Peyer's patch (tissue), 4 donors: ENCODE results near the gene CHSY3. TPM values are rescaled to one million over a fixed set of nuclear protein-coding genes. Genes with fewer than 3 reads are reported as not detected.

ENCODE experiments used
- DNase-seq, 3 donors: peaks; one replicate each; pipeline ENCODE4 v3.0.0-alpha.2; 2017 to 2019
- H3K27ac ChIP-seq, 4 donors: fragments of 200-600 bp; sonication (generic); one replicate each; pipeline ENCODE4 v1.5.1; 2016 to 2019
- H3K27me3 ChIP-seq, 2 donors: fragments of 200-600 bp; sonication (generic); one replicate each; pipeline ENCODE4 v1.5.1; 2019
- H3K36me3 ChIP-seq, 3 donors: fragments of 200-600 bp; sonication (generic); one replicate each; pipeline ENCODE4 v1.5.1; 2016 to 2019
- H3K4me1 ChIP-seq, 4 donors: fragments of 200-600 bp; sonication (generic); one replicate each; pipeline ENCODE4 v1.5.1; 2016 to 2019
- H3K4me3 ChIP-seq, 4 donors: fragments of 200-600 bp; sonication (generic); 1 replicate in 3 of 4; 2 replicates in 1 of 4; pipeline ENCODE4 v1.5.1; 2016 to 2019; ENCODE audit warnings: mild to moderate bottlenecking in 1 of 4
- H3K9me3 ChIP-seq, 4 donors: fragments of 200-600 bp; sonication (generic); one replicate each; pipeline ENCODE4 v1.5.1; 2016 to 2019; ENCODE audit warnings: mild to moderate bottlenecking in 1 of 4
- CTCF ChIP-seq, 6 experiments: fragments of 450-650 bp in 4 of 6; fragments of 200-600 bp in 2 of 6; sonication (generic) in 1 of 6; IDR thresholded peaks; one replicate each; pipeline ENCODE4 v1.5.1; 2017 to 2019; ENCODE audit warnings: antibody characterized with exemption in 6 of 6, mild to moderate bottlenecking in 3 of 6, moderate library complexity in 1 of 6
- POLR2A ChIP-seq, 2 donors: fragments of 450-650 bp; IDR thresholded peaks; one replicate each; pipeline ENCODE4 v1.5.1; 2017; ENCODE audit warnings: antibody characterized with exemption in 2 of 2, mild to moderate bottlenecking in 2 of 2, moderate library complexity in 2 of 2
- total RNA-seq, 4 donors: library from RNA; depleted of rRNA; stranded (reverse); fragments of >200 nt; gene quantifications; one replicate each; pipeline ENCODE4 v1.1.0, GENCODE V29; 2016

CHSY3 gene
- total RNA-seq, 4 donors from 2014 or later: 0.35 to 2.5 (median 1.4) TPM

DNA sequence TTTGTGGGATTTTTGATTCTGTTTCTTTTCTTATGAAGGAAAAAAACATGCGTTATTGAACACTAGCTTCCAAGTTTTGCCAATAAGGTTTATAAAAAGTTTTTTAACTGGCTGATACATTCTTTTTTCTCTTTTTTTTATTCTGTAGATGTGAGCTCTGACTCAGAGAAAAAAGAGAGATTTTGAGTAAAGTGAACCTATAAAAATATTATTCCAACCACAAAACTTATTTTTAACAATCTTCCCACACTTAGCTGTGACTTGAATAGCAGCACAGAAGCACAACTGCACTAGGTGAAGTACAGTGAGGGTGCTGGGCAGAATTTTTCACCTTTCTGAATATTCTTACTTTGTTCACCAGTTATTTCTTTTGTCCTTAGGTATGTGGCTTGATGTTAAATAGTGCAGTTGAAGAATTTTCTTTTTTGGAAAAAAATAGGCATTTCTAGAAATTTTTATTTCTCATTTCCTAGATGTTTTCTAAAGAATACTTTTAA lies 41.6 kb downstream of the CHSY3 start:
- no peak overlapping the region for H3K27ac ChIP-seq

DNA sequence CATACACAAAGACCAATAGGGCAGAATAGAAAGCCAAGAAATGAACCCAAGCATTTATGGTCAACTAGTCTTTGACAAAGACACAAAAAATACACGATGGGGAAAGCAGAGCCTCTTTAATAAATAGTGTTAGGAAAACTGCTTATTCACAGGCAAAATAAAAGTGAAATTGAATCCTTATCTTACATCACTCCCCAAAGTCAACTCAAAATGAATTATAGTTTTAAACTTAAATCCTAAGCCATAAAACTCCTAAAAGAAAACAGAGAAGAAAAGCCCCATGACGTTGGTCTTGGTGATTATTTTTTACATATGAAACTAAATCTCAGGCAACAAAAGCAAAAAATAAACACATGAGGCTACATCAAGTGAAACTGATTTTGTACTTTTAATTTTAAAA lies 46.8 kb downstream of the CHSY3 start:
- Histone ChIP-seq H3K27me3 (no peaks in the 10 kb centered on the region), H3K9me3 (no peaks in the 10 kb centered on the region), H3K36me3 (no peaks in the 10 kb centered on the region), H3K4me3 (no peak overlapping the region), H3K27ac (no peak overlapping the region), H3K4me1 (no peaks in the 10 kb centered on the region)
- no peak for DNase-seq
- no peak for TF ChIP-seq POLR2A (IDR thresholded peaks at IDR 0.05)
- no peak for TF ChIP-seq CTCF (IDR thresholded peaks at IDR 0.05)

More for the DNA sequence above, 41.6 kb downstream of the CHSY3 start:
- H3K4me3 ChIP-seq: no peak overlapping the region
- DNase-seq: no peak
- TF ChIP-seq CTCF (IDR thresholded peaks at IDR 0.05): no peak
- TF ChIP-seq POLR2A (IDR thresholded peaks at IDR 0.05): no peak
- no peaks in the 10 kb centered on the region for H3K9me3 ChIP-seq
- H3K36me3 ChIP-seq: no peaks in the 10 kb centered on the region
- H3K4me1 ChIP-seq: no peaks in the 10 kb centered on the region
- no peaks in the 10 kb centered on the region for H3K27me3 ChIP-seq

GRCh38 chr5:129958581-129958980 lies 54.3 kb downstream of the CHSY3 start:
- Histone ChIP-seq H3K4me3 (no peak overlapping the region), H3K4me1 (no peaks in the 10 kb centered on the region), H3K27me3 (no peaks in the 10 kb centered on the region), H3K9me3 (no peaks in the 10 kb centered on the region), H3K36me3 (no peaks in the 10 kb centered on the region), H3K27ac (no peak overlapping the region)
- no peak for DNase-seq
- TF ChIP-seq CTCF (IDR thresholded peaks at IDR 0.05) (no peak), POLR2A (IDR thresholded peaks at IDR 0.05) (no peak)

DNA sequence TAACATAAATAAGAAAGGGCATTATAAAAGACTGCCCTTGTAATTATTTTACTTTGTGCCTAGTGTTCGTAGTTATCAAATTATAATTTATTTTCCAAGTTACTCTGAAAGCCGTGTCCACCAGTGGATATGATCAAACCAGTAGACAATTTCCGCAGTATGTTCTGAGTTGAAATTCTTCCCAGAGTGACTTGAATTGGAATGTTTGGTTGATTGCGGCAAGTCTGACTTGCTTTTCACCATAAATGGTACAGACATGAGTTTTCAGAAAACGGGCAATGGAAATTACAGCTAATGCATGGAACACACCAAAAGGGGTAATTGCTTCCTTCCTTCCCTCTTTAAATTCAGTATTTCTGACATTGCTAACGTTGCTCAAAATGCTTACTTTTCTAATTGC lies 56.6 kb downstream of the CHSY3 start:
- no peak for DNase-seq
- TF ChIP-seq POLR2A (IDR thresholded peaks at IDR 0.05) (no peak), CTCF (IDR thresholded peaks at IDR 0.05) (no peak)

GRCh38 chr5:129962506-129962905 lies 58.2 kb downstream of the CHSY3 start:
- no peaks in the 10 kb centered on the region for H3K36me3 ChIP-seq
- TF ChIP-seq CTCF (IDR thresholded peaks at IDR 0.05) (no peak), POLR2A (IDR thresholded peaks at IDR 0.05) (no peak)
- H3K4me1 ChIP-seq: no peaks in the 10 kb centered on the region
- H3K27ac ChIP-seq: no peak overlapping the region
- no peaks in the 10 kb centered on the region for H3K27me3 ChIP-seq
- DNase-seq: no peak
- no peak overlapping the region for H3K4me3 ChIP-seq
- no peaks in the 10 kb centered on the region for H3K9me3 ChIP-seq

More for the DNA sequence above, 56.6 kb downstream of the CHSY3 start:
- Histone ChIP-seq H3K4me1 (no peaks in the 10 kb centered on the region), H3K27me3 (no peaks in the 10 kb centered on the region), H3K36me3 (no peaks in the 10 kb centered on the region), H3K4me3 (no peak overlapping the region), H3K27ac (no peak overlapping the region), H3K9me3 (no peaks in the 10 kb centered on the region)

DNA sequence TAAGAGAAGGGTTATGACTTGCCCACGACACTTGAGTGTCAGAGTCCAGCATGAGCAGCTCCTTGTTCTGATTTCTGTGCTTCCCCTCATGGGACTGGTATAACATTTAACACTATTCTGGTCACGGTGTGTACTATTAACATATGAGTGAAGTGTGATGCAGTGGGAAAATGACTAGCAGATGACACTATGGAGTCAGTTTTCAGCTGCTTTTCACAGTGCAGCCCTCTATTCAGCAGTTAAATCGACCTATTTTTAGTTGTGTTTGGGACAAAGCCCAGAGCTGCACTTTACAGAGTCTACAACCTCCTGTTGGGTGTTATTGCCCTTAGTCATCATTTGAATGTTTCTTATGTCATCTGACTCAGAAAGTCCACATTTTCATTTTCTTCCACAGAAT lies 59.1 kb downstream of the CHSY3 start:
- Histone ChIP-seq H3K27ac (no peak overlapping the region), H3K4me1 (no peaks in the 10 kb centered on the region), H3K4me3 (no peak overlapping the region), H3K27me3 (no peaks in the 10 kb centered on the region), H3K36me3 (no peaks in the 10 kb centered on the region), H3K9me3 (no peaks in the 10 kb centered on the region)
- DNase-seq: no peak
- TF ChIP-seq POLR2A (IDR thresholded peaks at IDR 0.05) (no peak), CTCF (IDR thresholded peaks at IDR 0.05) (no peak)
